HCT116 (cell line): ENCODE data around the gene JAM3. TPM values are rescaled to one million over a fixed set of nuclear protein-coding genes. Genes with fewer than 3 reads are reported as not detected.

Experiments used
- ATAC-seq: fragments of 200-7000 bp; cut with Tn5 transposase; 2 replicates; pipeline ENCODE4 v1.9.1; 2020; ENCODE audit warnings: mild to moderate bottlenecking, moderate library complexity
- BruUV-seq: library from RNA; stranded (reverse); fragments of 400-500 nt; replicated peaks from 2 replicates; lab custom pipeline; 2021; lab: Mats Ljungman, UMichigan
- CTCF ChIA-PET: fragments of 300-600 bp; sonication (Branson Sonifier 250); formaldehyde crosslinking; loops from one replicate; lab custom pipeline; 2021; ENCODE audit warnings: antibody characterized with exemption; lab: Charles Lee
- POLR2A ChIA-PET: fragments of 300-600, 350-600 bp; sonication (Branson Sonifier 250); formaldehyde crosslinking; loops from one replicate; lab custom pipeline; 2021; ENCODE audit warnings: antibody characterized with exemption; lab: Charles Lee
- RAD21 ChIA-PET, 2 experiments: fragments of 300-600 bp; sonication (Branson Sonifier 250); formaldehyde crosslinking; loops; one replicate each; lab custom pipeline; 2023; ENCODE audit warnings: low total read pairs in 2 of 2; ENCODE audit not compliant: uncharacterized antibody in 2 of 2, unreplicated experiment in 2 of 2, low non-redundant PET in 1 of 2; lab: Charles Lee
- DNase-seq: peaks from one replicate; pipeline ENCODE4 v3.0.0-alpha.2; 2010; ENCODE audit warnings: low read depth, low spot score
- H2AFZ ChIP-seq: fragments of 200-600 bp; shearing (Covaris generic), sonication (generic); 2 replicates; pipeline ENCODE4 v1.6.1; 2017; ENCODE audit warnings: low read depth, mixed run types, mixed read lengths, antibody characterized with exemption, low read length; ENCODE audit not compliant: poor library complexity, severe bottlenecking
- H3K27ac ChIP-seq: 2 replicates; pipeline ENCODE4 v1.5.1; 2012; ENCODE audit warnings: low read depth, low read length
- H3K27me3 ChIP-seq: fragments of 200-600 bp; sonication (generic); 2 replicates; pipeline ENCODE4 v1.6.1; 2016; ENCODE audit warnings: mixed run types, low read length, mixed read lengths; ENCODE audit not compliant: insufficient read depth
- H3K36me3 ChIP-seq, 2 experiments: fragments of 200-500 bp in 1 of 2; fragments of 200-600 bp in 1 of 2; sonication (Bioruptor generic) in 1 of 2; sonication (generic) in 1 of 2; 2 replicates each; pipeline versions ENCODE4 v1.5.1 to v1.6.1; 2014 to 2016; ENCODE audit warnings: low read length in 2 of 2, inconsistent platforms in 1 of 2, mixed read lengths in 1 of 2, mixed run types in 1 of 2; ENCODE audit not compliant: insufficient read depth in 2 of 2, control insufficient read depth in 1 of 2
- H3K4me1 ChIP-seq, 2 experiments: fragments of 200-600 bp in 1 of 2; sonication (generic) in 1 of 2; 2 replicates each; pipeline versions ENCODE4 v1.5.1 to v1.6.1; 2012 to 2017; ENCODE audit warnings: low read length in 2 of 2, inconsistent platforms in 1 of 2, mild to moderate bottlenecking in 1 of 2, mixed read lengths in 1 of 2, mixed run types in 1 of 2, moderate library complexity in 1 of 2; ENCODE audit not compliant: insufficient read depth in 2 of 2, control insufficient read depth in 1 of 2
- H3K4me2 ChIP-seq: fragments of 200-600 bp; sonication (generic); 2 replicates; pipeline ENCODE4 v1.6.1; 2017; ENCODE audit warnings: mixed run types, low read length, mixed read lengths
- H3K4me3 ChIP-seq, 2 experiments: fragments of 200-600 bp in 1 of 2; sonication (generic) in 1 of 2; replicated peaks in 1 of 2; 2 replicates each; pipeline ENCODE4 v1.5.1; 2011 to 2016; ENCODE audit warnings: low read length in 2 of 2, control low read depth in 1 of 2, low read depth in 1 of 2, mild to moderate bottlenecking in 1 of 2, mixed read lengths in 1 of 2, mixed run types in 1 of 2
- H3K79me2 ChIP-seq: fragments of 200-600 bp; sonication (generic); 2 replicates; pipeline ENCODE4 v1.6.1; 2017; ENCODE audit warnings: mild to moderate bottlenecking, mixed run types, low read length, moderate library complexity, mixed read lengths; ENCODE audit not compliant: insufficient read depth
- H3K9ac ChIP-seq: fragments of 200-600 bp; sonication (generic); 2 replicates; pipeline ENCODE4 v1.6.1; 2016; ENCODE audit warnings: low read length, mixed read lengths
- H3K9me2 ChIP-seq: fragments of 200-600 bp; sonication (generic), shearing (Covaris generic); 2 replicates; pipeline ENCODE4 v1.6.1; 2017; ENCODE audit warnings: mixed run types, mild to moderate bottlenecking, moderate library complexity; ENCODE audit not compliant: insufficient read depth
- H3K9me3 ChIP-seq, 2 experiments: fragments of 200-500 bp in 1 of 2; fragments of 200-600 bp in 1 of 2; sonication (Bioruptor generic) in 1 of 2; sonication (generic) in 1 of 2; 2 replicates each; pipeline ENCODE4 v1.6.1; 2014 to 2017; ENCODE audit warnings: low read length in 2 of 2, mixed read lengths in 2 of 2, inconsistent platforms in 1 of 2, low read depth in 1 of 2, mild to moderate bottlenecking in 1 of 2, mixed run types in 1 of 2, moderate library complexity in 1 of 2; ENCODE audit not compliant: control insufficient read depth in 1 of 2, insufficient read depth in 1 of 2
- H4K20me1 ChIP-seq: fragments of 200-600 bp; sonication (generic), shearing (Covaris generic); 2 replicates; pipeline ENCODE4 v1.6.1; 2017; ENCODE audit warnings: mixed run types, mild to moderate bottlenecking, moderate library complexity; ENCODE audit not compliant: insufficient read depth
- ELF1 ChIP-seq: IDR thresholded peaks from 2 replicates; pipeline ENCODE4 v1.6.1; 2012; ENCODE audit warnings: low read depth, borderline replicate concordance
- EZH2phosphoT487 ChIP-seq: fragments of 200-600 bp; IDR thresholded peaks from 2 replicates; pipeline ENCODE4 v1.6.1; 2018; ENCODE audit warnings: antibody characterized with exemption, borderline replicate concordance
- JUND ChIP-seq: IDR thresholded peaks from 2 replicates; pipeline ENCODE4 v1.6.1; 2012
- POLR2A ChIP-seq: IDR thresholded peaks from 2 replicates; pipeline ENCODE4 v1.7.0; 2011; ENCODE audit warnings: borderline replicate concordance; ENCODE audit not compliant: insufficient read depth, insufficient read length; ENCODE audit errors: extremely low read depth
- SIN3A ChIP-seq: IDR thresholded peaks from 2 replicates; pipeline ENCODE4 v1.6.1; 2012; ENCODE audit warnings: low read depth
- intact Hi-C: fragments of 100-400 bp; cut with micrococcal nuclease; formaldehyde crosslinking; loops from 2 replicates; pipeline ENCODE4 v1.10.0; 2022
- total RNA-seq: library from RNA; stranded (reverse); gene quantifications from one replicate; pipeline ENCODE4 v1.2.1, GENCODE V29; 2021; ENCODE audit not compliant: unreplicated experiment
- TF ChIP-seq, protein P1 (sequence below): IDR thresholded peaks from 2 replicates; pipeline ENCODE4 v1.6.1; 2011; ENCODE audit warnings: mild to moderate bottlenecking, low read length, moderate library complexity; ENCODE audit not compliant: insufficient replicate concordance; ENCODE audit errors: extremely low read depth

JAM3 gene
- total RNA-seq, 1 experiment from 2014 or later: 0.25 TPM

DNA sequence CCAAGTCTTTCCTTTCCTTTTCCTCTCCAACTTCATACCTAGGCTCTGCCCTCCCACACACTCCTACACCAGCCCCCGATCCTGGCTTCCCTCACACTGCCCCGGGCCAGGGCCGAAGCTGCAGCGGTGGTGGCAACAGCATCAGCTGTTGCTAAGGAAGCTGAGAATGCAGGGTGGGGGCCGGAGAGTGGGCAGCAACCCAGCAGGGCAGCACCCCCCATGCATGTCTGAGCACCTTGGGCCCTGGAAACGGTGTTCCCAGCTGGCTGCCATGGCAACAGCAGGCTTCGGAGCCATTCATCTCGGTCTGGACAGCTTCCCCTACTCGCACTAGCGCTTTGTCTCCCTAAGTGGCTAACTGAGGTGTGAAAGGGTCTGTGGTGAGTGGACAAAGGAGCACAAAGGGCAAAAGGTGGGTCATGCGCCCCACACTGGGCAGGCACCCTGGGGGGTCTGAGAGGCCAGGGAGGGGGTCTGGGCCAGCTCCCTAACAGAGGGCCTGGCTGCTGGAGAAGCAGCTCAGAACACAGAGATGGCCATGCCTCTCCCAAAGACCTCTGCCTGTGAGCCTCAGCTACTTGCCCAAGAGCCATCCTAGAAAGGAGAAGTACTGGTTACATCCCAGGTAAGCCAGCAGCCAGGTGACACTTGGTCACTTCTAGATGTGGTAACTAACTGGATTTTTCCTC lies 42.1 kb upstream of the JAM3 start (continued):
- TF ChIP-seq, protein P1, sequence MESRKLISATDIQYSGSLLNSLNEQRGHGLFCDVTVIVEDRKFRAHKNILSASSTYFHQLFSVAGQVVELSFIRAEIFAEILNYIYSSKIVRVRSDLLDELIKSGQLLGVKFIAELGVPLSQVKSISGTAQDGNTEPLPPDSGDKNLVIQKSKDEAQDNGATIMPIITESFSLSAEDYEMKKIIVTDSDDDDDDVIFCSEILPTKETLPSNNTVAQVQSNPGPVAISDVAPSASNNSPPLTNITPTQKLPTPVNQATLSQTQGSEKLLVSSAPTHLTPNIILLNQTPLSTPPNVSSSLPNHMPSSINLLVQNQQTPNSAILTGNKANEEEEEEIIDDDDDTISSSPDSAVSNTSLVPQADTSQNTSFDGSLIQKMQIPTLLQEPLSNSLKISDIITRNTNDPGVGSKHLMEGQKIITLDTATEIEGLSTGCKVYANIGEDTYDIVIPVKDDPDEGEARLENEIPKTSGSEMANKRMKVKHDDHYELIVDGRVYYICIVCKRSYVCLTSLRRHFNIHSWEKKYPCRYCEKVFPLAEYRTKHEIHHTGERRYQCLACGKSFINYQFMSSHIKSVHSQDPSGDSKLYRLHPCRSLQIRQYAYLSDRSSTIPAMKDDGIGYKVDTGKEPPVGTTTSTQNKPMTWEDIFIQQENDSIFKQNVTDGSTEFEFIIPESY: no peak
- TF ChIP-seq, all 23 proteins: peak for 0

DNA sequence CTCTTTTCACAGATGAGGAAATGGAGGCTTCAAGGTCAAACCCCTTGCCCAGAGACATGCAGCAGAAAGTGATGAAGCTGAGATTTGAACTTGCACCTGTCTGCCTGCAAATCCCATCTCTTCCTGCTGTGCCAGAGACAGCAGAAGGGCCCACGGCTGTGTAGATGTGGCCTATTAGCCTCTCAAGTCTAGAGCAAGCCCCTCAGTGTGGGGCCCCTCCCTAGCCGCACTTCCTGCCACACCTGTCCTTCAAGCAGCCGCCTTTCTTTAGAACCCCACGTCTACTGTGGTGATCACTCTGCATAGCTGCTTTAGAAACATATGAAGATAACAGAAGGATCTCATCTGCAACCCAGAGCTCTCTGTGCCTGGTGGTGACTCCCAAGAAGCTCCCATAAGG lies 41.2 kb upstream of the JAM3 start:
- ChIA-PET CTCF (interaction anchor here (1.1 to 1.7 kb wide), 2 partner anchors 9 to 23 kb away, joined by 3 read pairs; no protein-coding TSS in a partner anchor), RAD21 (no interaction called here), POLR2A (no interaction called here)
- Histone ChIP-seq H3K79me2 (no peaks in the 10 kb centered on the region), H3K4me2 (no peak overlapping the region), H2AFZ (no peak overlapping the region), H4K20me1 (no peaks in the 10 kb centered on the region), H3K4me1 (peaks cover 0 to 5% of the 10 kb centered on the region in 2 experiments; a peak in 1 of 4 replicates), H3K9ac (no peak overlapping the region), H3K9me2 (no peaks in the 10 kb centered on the region), H3K27ac (no peak overlapping the region), H3K36me3 (no peaks in the 10 kb centered on the region), H3K27me3 (peaks cover 31% of the 10 kb centered on the region), H3K9me3 (no peaks in the 10 kb centered on the region), H3K4me3 (no peak overlapping the region)
- intact Hi-C loops: no loop called here
- no TSS peak for BruUV-seq
- DNase-seq (no peak), ATAC-seq (no peak)
- no peak for TF ChIP-seq JUND
- no peak for TF ChIP-seq SIN3A
- TF ChIP-seq ELF1: no peak
- no peak for TF ChIP-seq POLR2A
- no peak for TF ChIP-seq EZH2phosphoT487
